ENCODE data around the gene BCL3. TPM values are rescaled to one million over a fixed set of nuclear protein-coding genes. Genes with fewer than 3 reads are reported as not detected.

BCL3 gene
- total RNA-seq, 2 donors from 2014 or later: 117 to 122 TPM

DNA sequence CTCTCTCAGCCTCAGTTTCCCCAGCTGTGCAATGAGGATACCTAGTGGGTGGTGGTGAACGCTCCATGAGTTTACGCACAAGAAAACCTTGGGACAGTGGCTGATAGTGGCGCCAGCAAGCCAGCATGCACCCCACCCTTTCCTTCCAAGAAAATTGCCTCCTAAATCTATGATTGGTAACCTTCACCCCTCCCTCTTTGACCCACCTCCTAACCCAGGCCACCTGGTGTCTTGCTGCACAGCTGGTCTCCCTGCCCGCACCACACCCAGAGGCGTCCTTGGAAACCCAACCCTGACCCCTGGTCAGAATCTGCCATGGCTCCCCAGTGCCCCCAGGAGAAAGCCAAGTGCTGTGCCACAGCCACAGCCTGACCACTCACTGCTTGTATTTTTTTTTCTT lies 22.8 kb upstream of the BCL3 start:
- DNase-seq (ENCODE audit: low spot score): peak; percentile 23
- ATAC-seq: no peak
- H3K4me1 Mint-ChIP-seq (ENCODE audit: low read depth in 2 of 2): peaks cover 42 to 48% of the 10 kb centered on the region in 2 donors
- H3K27me3 Mint-ChIP-seq: peaks cover 0 to 2% of the 10 kb centered on the region in 2 donors
- no peaks in the 10 kb centered on the region for H3K36me3 Mint-ChIP-seq
- H3K4me3 Mint-ChIP-seq: peak overlapping the region; percentile 4
- H3K9me3 Mint-ChIP-seq: no peaks in the 10 kb centered on the region
- peak overlapping the region in 1 of 2 donors; percentile 45 for H3K27ac Mint-ChIP-seq

DNA sequence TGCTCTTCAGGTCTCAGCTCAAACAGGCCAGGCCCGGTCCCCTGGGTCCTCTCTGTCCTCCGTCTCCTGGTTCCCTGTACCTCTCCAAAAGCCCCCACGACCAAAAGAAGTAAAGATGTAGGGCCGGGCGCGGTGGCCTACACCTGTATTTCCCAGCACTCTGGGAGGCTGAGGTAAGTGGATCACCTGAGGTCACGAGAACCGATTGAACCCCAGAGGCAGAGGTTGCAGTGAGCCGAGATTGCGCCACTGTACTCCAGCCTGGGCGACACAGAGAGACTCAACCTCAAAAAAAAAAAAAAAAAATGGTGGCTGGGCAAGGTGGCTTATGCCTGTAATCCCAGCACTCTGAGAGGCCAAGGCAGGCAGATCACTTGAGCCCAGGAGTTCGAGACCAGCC lies 22.0 kb upstream of the BCL3 start:
- peaks cover 42 to 47% of the 10 kb centered on the region in 2 donors for H3K4me1 Mint-ChIP-seq (ENCODE audit: low read depth in 2 of 2)
- H3K4me3 Mint-ChIP-seq: peak overlapping the region; percentile 4
- DNase-seq (ENCODE audit: low spot score) (peak; percentile 34), ATAC-seq (no peak)
- no peaks in the 10 kb centered on the region for H3K36me3 Mint-ChIP-seq
- no peaks in the 10 kb centered on the region for H3K9me3 Mint-ChIP-seq
- peak overlapping the region; percentile 35 to 45 for H3K27ac Mint-ChIP-seq
- peaks cover 0 to 2% of the 10 kb centered on the region in 2 donors for H3K27me3 Mint-ChIP-seq

- Mint-ChIP-seq H3K9me3 (no peaks in the 10 kb centered on the region), H3K4me1 (ENCODE audit: low read depth in 2 of 2) (peaks cover 29 to 40% of the 10 kb centered on the region in 2 donors), H3K27ac (peak overlapping the region; percentile 7 to 42), H3K36me3 (no peaks in the 10 kb centered on the region), H3K4me3 (peak overlapping the region; percentile 57), H3K27me3 (peaks cover 0 to 8% of the 10 kb centered on the region in 2 donors)
- DNase-seq (ENCODE audit: low spot score): no peak
- ATAC-seq: peak; percentile 54 to 72
Observed at GRCh38 chr19:44728178-44728577, 20.3 kb upstream of the BCL3 start.

DNA sequence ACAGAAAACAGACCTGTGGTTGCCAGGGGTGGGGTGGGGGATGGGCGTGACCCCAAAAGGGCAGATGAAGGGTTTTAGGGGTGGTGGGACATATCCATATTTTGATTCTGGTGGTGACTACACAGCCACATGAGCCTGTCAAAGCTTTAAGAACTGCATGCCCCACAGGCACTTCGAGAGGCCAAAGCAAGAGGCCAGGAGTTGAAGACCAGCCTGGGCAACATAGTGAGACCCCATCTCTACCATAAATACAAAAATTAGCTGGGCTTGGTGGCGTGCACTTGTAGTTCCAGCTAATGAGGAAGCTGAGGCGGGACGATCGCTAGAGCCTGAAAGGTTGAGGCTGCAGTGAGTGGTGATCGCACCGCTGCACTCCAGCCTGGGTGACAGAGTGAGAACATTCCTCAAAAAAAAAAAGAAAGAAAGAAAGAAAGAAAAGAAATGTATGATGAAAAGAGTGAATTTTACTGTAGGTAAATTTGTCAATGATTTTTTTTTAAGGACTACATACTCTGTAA lies 18.9 kb upstream of the BCL3 start:
- DNase-seq (ENCODE audit: low spot score): no peak
- H3K27ac Mint-ChIP-seq: no peak overlapping the region
- H3K4me1 Mint-ChIP-seq (ENCODE audit: low read depth in 2 of 2): peaks cover 17 to 27% of the 10 kb centered on the region in 2 donors
- peaks cover 0 to 8% of the 10 kb centered on the region in 2 donors for H3K27me3 Mint-ChIP-seq
- no peak for ATAC-seq
- no peaks in the 10 kb centered on the region for H3K36me3 Mint-ChIP-seq
- H3K4me3 Mint-ChIP-seq: no peak overlapping the region
- H3K9me3 Mint-ChIP-seq: no peaks in the 10 kb centered on the region

DNA sequence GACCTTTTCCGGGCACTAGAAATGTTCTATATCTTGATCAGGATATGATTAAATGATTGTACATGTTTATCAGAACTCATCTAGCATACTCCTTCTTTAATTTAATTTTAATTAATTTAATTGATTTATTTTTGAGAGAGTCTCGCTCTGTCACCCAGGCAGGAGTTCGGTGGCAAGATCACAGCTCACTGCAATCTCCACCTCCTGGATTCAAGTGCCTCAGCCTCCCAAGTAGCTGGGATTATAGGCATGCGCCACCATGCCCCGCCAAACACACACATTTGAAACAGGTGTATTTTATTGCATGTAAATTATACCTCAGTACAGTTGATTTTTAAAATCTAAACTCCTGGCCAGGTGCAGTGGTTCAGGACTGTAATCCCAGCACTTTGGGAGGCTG lies 17.4 kb upstream of the BCL3 start:
- Mint-ChIP-seq H3K4me3 (no peak overlapping the region), H3K27me3 (peaks cover 0 to 8% of the 10 kb centered on the region in 2 donors), H3K36me3 (no peaks in the 10 kb centered on the region), H3K4me1 (ENCODE audit: low read depth in 2 of 2) (peaks cover 18 to 23% of the 10 kb centered on the region in 2 donors), H3K27ac (no peak overlapping the region), H3K9me3 (no peaks in the 10 kb centered on the region)
- DNase-seq (ENCODE audit: low spot score) (no peak), ATAC-seq (no peak)

GRCh38 chr19:44731622-44732021 lies 16.9 kb upstream of the BCL3 start:
- Mint-ChIP-seq H3K4me1 (ENCODE audit: low read depth in 2 of 2) (peaks cover 18 to 23% of the 10 kb centered on the region in 2 donors), H3K9me3 (no peaks in the 10 kb centered on the region), H3K4me3 (no peak overlapping the region), H3K27me3 (peaks cover 0 to 8% of the 10 kb centered on the region in 2 donors), H3K27ac (peak overlapping the region in 1 of 2 donors; percentile 57), H3K36me3 (no peaks in the 10 kb centered on the region)
- ATAC-seq: no peak
- DNase-seq (ENCODE audit: low spot score): no peak

GRCh38 chr19:44732235-44733014 lies 16.1 kb upstream of the BCL3 start:
- Mint-ChIP-seq H3K27ac (peak overlapping the region in 1 of 2 donors; percentile 57), H3K9me3 (no peaks in the 10 kb centered on the region), H3K27me3 (peaks cover 0 to 8% of the 10 kb centered on the region in 2 donors), H3K4me3 (no peak overlapping the region), H3K36me3 (no peaks in the 10 kb centered on the region), H3K4me1 (ENCODE audit: low read depth in 2 of 2) (peaks cover 26 to 31% of the 10 kb centered on the region in 2 donors)
- ATAC-seq (no peak), DNase-seq (ENCODE audit: low spot score) (no peak)

DNA sequence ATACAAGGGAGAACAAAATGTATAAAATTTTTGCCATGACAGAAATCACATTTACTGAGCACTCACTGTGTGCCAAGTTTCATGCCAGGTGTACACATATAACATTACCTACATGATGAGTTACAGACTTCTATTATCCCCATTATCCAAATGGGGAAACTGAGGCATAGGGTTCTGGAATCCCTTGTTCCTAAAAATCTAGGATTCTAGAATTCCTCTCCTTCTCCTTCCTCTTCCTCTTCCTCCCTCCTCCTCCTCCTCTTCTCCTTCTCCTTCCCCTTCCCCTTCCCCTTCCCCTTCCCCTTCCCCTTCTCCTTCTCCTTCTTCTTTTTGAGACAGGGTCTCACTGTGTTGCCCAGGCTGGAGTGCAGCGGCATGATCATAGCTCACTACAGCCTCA lies 14.2 kb upstream of the BCL3 start:
- Mint-ChIP-seq H3K27me3 (peaks cover 0 to 8% of the 10 kb centered on the region in 2 donors), H3K4me3 (no peak overlapping the region), H3K36me3 (no peaks in the 10 kb centered on the region), H3K9me3 (no peaks in the 10 kb centered on the region), H3K4me1 (ENCODE audit: low read depth in 2 of 2) (peaks cover 22 to 37% of the 10 kb centered on the region in 2 donors), H3K27ac (peak overlapping the region in 1 of 2 donors; percentile 57)
- no peak for ATAC-seq
- no peak for DNase-seq (ENCODE audit: low spot score)

DNA sequence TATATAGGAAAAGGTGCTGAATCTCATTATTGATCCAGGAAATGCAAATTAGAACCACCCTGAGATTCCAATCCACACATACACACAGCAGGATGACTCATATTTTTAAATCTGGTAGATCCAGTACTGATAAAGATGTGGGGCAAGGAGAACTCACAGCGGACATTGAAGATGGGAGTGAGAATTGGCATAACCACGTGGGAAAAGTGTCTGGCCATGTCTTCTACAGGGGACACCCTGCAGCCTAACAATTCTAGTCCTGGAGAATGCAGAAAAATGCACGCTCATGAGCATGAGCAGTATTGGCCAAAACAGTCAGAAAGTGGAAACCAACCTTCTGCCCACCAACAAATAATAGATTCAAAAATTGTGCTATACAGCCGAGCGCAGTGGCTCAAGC lies 13.5 kb upstream of the BCL3 start:
- Mint-ChIP-seq H3K27ac (peak overlapping the region in 1 of 2 donors; percentile 57), H3K4me3 (peak overlapping the region; percentile 16), H3K9me3 (no peaks in the 10 kb centered on the region), H3K27me3 (peaks cover 0 to 6% of the 10 kb centered on the region in 2 donors), H3K4me1 (ENCODE audit: low read depth in 2 of 2) (peaks cover 22 to 37% of the 10 kb centered on the region in 2 donors), H3K36me3 (no peaks in the 10 kb centered on the region)
- no peak for DNase-seq (ENCODE audit: low spot score)
- ATAC-seq: no peak

- ATAC-seq (peak; percentile 85 to 87), DNase-seq (ENCODE audit: low spot score) (no peak)
- H3K36me3 Mint-ChIP-seq: no peaks in the 10 kb centered on the region
- peak overlapping the region; percentile 84 to 90 for H3K27ac Mint-ChIP-seq
- peaks cover 0 to under 1% of the 10 kb centered on the region in 2 donors for H3K27me3 Mint-ChIP-seq
- H3K9me3 Mint-ChIP-seq: no peaks in the 10 kb centered on the region
- peaks cover 30 to 45% of the 10 kb centered on the region in 2 donors for H3K4me1 Mint-ChIP-seq (ENCODE audit: low read depth in 2 of 2)
- H3K4me3 Mint-ChIP-seq: peak overlapping the region; percentile 87
Observed at GRCh38 chr19:44737238-44738071, 11.1 kb upstream of the BCL3 start.

- H3K27me3 Mint-ChIP-seq: no peaks in the 10 kb centered on the region
- H3K36me3 Mint-ChIP-seq: no peaks in the 10 kb centered on the region
- peak overlapping the region in 1 of 2 donors; percentile 90 for H3K27ac Mint-ChIP-seq
- H3K4me1 Mint-ChIP-seq (ENCODE audit: low read depth in 2 of 2): peaks cover 36 to 51% of the 10 kb centered on the region in 2 donors
- DNase-seq (ENCODE audit: low spot score): no peak
- H3K4me3 Mint-ChIP-seq: peak overlapping the region; percentile 87
- no peaks in the 10 kb centered on the region for H3K9me3 Mint-ChIP-seq
- no peak for ATAC-seq
Observed at GRCh38 chr19:44738136-44738535, 10.4 kb upstream of the BCL3 start.

DNA sequence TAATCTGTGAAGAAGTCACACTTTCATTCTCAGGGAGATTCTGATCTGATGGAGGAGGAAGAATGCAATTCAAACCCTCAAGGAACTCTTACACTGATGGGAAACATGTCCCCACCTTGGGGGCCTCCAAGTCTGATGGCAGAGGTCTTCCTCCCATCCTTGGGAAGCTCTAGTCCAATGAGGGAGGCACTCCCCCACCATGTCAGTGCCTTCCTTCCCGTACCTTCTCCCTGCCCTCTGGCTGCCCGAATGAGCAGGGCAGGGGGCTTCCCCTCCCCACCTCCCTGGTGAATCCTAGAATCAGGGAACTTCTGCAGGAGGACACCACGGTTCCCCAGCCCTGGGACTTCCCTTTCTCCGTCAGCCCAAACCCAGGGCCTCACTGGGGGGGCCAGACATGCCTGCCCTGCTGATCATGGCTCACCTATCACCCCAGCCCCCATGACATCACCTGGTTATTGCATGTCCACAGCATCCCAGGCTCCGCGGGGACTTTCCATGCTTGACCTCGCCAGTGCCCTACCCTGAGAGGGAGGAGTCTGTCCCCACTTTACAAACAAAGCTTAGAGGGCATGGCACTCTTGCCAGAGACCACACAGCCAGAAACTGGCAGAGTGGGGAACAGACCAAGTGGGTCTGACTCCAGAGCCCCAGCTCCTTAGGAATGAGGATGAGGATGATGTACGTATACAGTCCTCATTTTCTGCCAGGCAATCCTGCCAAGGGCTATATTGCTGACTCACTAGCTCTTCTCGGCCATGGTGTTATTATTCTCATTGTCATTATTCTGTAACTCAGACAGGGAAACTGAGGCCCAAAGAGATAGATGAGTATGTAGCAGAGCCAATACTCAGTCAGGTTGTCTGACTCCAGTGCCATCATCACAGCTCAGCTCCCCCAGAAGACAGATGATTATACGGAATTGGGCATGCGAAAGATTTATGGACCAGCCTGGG lies 9.6 kb upstream of the BCL3 start:
- Mint-ChIP-seq H3K27me3 (no peaks in the 10 kb centered on the region), H3K9me3 (no peaks in the 10 kb centered on the region), H3K4me1 (ENCODE audit: low read depth in 2 of 2) (peaks cover 37 to 51% of the 10 kb centered on the region in 2 donors), H3K4me3 (peak overlapping the region; percentile 87), H3K36me3 (no peaks in the 10 kb centered on the region), H3K27ac (peak overlapping the region; percentile 41 to 90)
- no peak for DNase-seq (ENCODE audit: low spot score)
- no peak for ATAC-seq

- Mint-ChIP-seq H3K9me3 (no peaks in the 10 kb centered on the region), H3K27me3 (no peaks in the 10 kb centered on the region), H3K4me3 (peak overlapping the region; percentile 25), H3K4me1 (ENCODE audit: low read depth in 2 of 2) (peaks cover 30 to 46% of the 10 kb centered on the region in 2 donors), H3K27ac (no peak overlapping the region), H3K36me3 (no peaks in the 10 kb centered on the region)
- ATAC-seq (no peak), DNase-seq (ENCODE audit: low spot score) (no peak)
Observed at GRCh38 chr19:44740351-44740824, 8.1 kb upstream of the BCL3 start.
